H1 (cell line): ENCODE data around the gene L3MBTL3. TPM values are rescaled to one million over a fixed set of nuclear protein-coding genes. Genes with fewer than 3 reads are reported as not detected.

Experiments used
- CTCF ChIA-PET: fragments of 300-600 bp; sonication (Branson Sonifier 250); formaldehyde crosslinking; loops from one replicate; lab custom pipeline; 2021; ENCODE audit not compliant: partially characterized antibody; lab: Charles Lee
- POLR2A ChIA-PET: fragments of 300-600 bp; sonication (Branson Sonifier 250); formaldehyde crosslinking; loops from one replicate; lab custom pipeline; 2021; ENCODE audit warnings: inconsistent platforms; ENCODE audit not compliant: partially characterized antibody; lab: Charles Lee
- DNase-seq, 2 experiments: peaks; one replicate each; pipeline versions ENCODE4 v3.0.0 to v3.0.0-alpha.2; 2010 to 2022; ENCODE audit warnings: low spot score in 2 of 2, low read depth in 1 of 2, mixed read lengths in 1 of 2
- FAIRE-seq: peaks from 2 replicates; lab custom pipeline; 2011; peaks lifted over from hg19 to GRCh38; lab: Jason Lieb, UNC
- H2AFZ ChIP-seq: 2 replicates; pipeline ENCODE4 v1.8.1; 2012; ENCODE audit warnings: low read length, inconsistent platforms
- H2AK5ac ChIP-seq: 2 replicates; pipeline ENCODE4 v1.6.1; 2013; ENCODE audit warnings: low read depth, low read length
- H2BK120ac ChIP-seq: replicated peaks from 2 replicates; pipeline ENCODE3; 2013; ENCODE audit warnings: low read depth, low read length, inconsistent platforms
- H2BK12ac ChIP-seq: 2 replicates; pipeline ENCODE4 v1.6.1; 2013; ENCODE audit warnings: low read depth, low read length
- H2BK15ac ChIP-seq: 2 replicates; pipeline ENCODE4 v1.6.1; 2013; ENCODE audit warnings: low read length
- H2BK20ac ChIP-seq: 2 replicates; pipeline ENCODE4 v1.6.1; 2013; ENCODE audit warnings: low read length
- H2BK5ac ChIP-seq: 2 replicates; pipeline ENCODE4 v1.6.1; 2013; ENCODE audit warnings: low read depth, low read length
- H3K14ac ChIP-seq: 2 replicates; pipeline ENCODE4 v1.6.1; 2013; ENCODE audit warnings: inconsistent platforms; ENCODE audit not compliant: insufficient read length
- H3K18ac ChIP-seq: 2 replicates; pipeline ENCODE4 v1.6.1; 2013; ENCODE audit warnings: low read length; ENCODE audit errors: extremely low read depth
- H3K23ac ChIP-seq: 2 replicates; pipeline ENCODE4 v1.6.1; 2013; ENCODE audit warnings: inconsistent platforms; ENCODE audit not compliant: insufficient read length
- H3K23me2 ChIP-seq: 2 replicates; pipeline ENCODE4 v1.6.1; 2013; ENCODE audit warnings: low read depth, low read length
- H3K27ac ChIP-seq: 2 replicates; pipeline ENCODE4 v1.6.1; 2011; ENCODE audit warnings: low read depth, low read length, inconsistent platforms
- H3K27me3 ChIP-seq, 4 experiments: replicated peaks in 1 of 4; 1 replicate in 1 of 4; 2 replicates in 3 of 4; pipeline versions ENCODE4 v1.6.1 to v1.8.1; 2011 to 2013; ENCODE audit warnings: low read length in 3 of 4, mild to moderate bottlenecking in 3 of 4, inconsistent platforms in 2 of 4, mixed read lengths in 2 of 4, moderate library complexity in 1 of 4; ENCODE audit not compliant: control insufficient read depth in 3 of 4, insufficient read depth in 3 of 4; ENCODE audit errors: extremely low read depth in 1 of 4
- H3K36me3 ChIP-seq, 4 experiments: 2 replicates each; pipeline versions ENCODE4 v1.6.1 to v1.8.1; 2011 to 2013; ENCODE audit warnings: mild to moderate bottlenecking in 4 of 4, low read length in 3 of 4, moderate library complexity in 2 of 4, control low read depth in 1 of 4, inconsistent platforms in 1 of 4; ENCODE audit not compliant: insufficient read depth in 4 of 4, control insufficient read depth in 2 of 4
- H3K4ac ChIP-seq: replicated peaks from 2 replicates; pipeline ENCODE3; 2013; ENCODE audit warnings: low read length, low read depth, mixed read lengths, inconsistent platforms; ENCODE audit not compliant: insufficient read length
- H3K4me1 ChIP-seq, 4 experiments: replicated peaks in 1 of 4; 1 replicate in 1 of 4; 2 replicates in 3 of 4; pipeline versions ENCODE4 v1.6.1 to v1.8.1; 2011 to 2013; ENCODE audit warnings: low read length in 3 of 4, inconsistent platforms in 2 of 4, mixed read lengths in 1 of 4; ENCODE audit not compliant: insufficient read depth in 4 of 4, control insufficient read depth in 3 of 4
- H3K4me2 ChIP-seq, 2 experiments: 2 replicates each; pipeline versions ENCODE4 v1.6.1 to v1.8.1; 2011 to 2013; ENCODE audit warnings: low read depth in 2 of 2, low read length in 2 of 2, control low read depth in 1 of 2, inconsistent platforms in 1 of 2, mild to moderate bottlenecking in 1 of 2; ENCODE audit not compliant: insufficient read depth in 1 of 2
- H3K4me3 ChIP-seq, 4 experiments: fragments of 200-600, 300-600 bp in 1 of 4; sonication (generic), shearing (Covaris generic), sonication (Bioruptor Twin) in 1 of 4; 2 replicates each; pipeline versions ENCODE4 v1.5.1 to v1.8.1; 2011 to 2016; ENCODE audit warnings: low read length in 4 of 4, low read depth in 3 of 4, control low read depth in 2 of 4, inconsistent platforms in 2 of 4, mild to moderate bottlenecking in 2 of 4, mixed read lengths in 1 of 4, moderate library complexity in 1 of 4; ENCODE audit not compliant: insufficient read depth in 2 of 4; ENCODE audit errors: extremely low read depth in 1 of 4
- H3K56ac ChIP-seq: replicated peaks from 2 replicates; pipeline ENCODE3; 2013; ENCODE audit warnings: low read depth, mild to moderate bottlenecking, mixed read lengths, low read length, inconsistent platforms; ENCODE audit not compliant: insufficient read length
- H3K79me1 ChIP-seq: 2 replicates; pipeline ENCODE4 v1.6.1; 2013; ENCODE audit warnings: low read depth, low read length, control low read depth
- H3K79me2 ChIP-seq, 2 experiments: 2 replicates each; pipeline versions ENCODE4 v1.6.1 to v1.8.1; 2012 to 2013; ENCODE audit warnings: low read length in 2 of 2, mild to moderate bottlenecking in 2 of 2, inconsistent platforms in 1 of 2; ENCODE audit not compliant: insufficient read depth in 2 of 2, control insufficient read depth in 1 of 2
- H3K9ac ChIP-seq, 4 experiments: replicated peaks in 1 of 4; 1 replicate in 1 of 4; 2 replicates in 3 of 4; pipeline versions ENCODE4 v1.6.1 to v1.8.1; 2011 to 2013; ENCODE audit warnings: low read depth in 3 of 4, low read length in 3 of 4, control low read depth in 2 of 4, mild to moderate bottlenecking in 2 of 4, moderate library complexity in 2 of 4, inconsistent platforms in 1 of 4; ENCODE audit errors: extremely low read depth in 1 of 4
- H3K9me3 ChIP-seq, 2 experiments: 2 replicates each; pipeline versions ENCODE4 v1.6.1 to v1.8.1; 2012 to 2013; ENCODE audit warnings: mild to moderate bottlenecking in 2 of 2, moderate library complexity in 2 of 2, control low read depth in 1 of 2, inconsistent platforms in 1 of 2, low read depth in 1 of 2, low read length in 1 of 2, mixed read lengths in 1 of 2; ENCODE audit not compliant: insufficient read depth in 2 of 2
- H4K20me1 ChIP-seq, 2 experiments: replicated peaks in 1 of 2; 2 replicates each; pipeline versions ENCODE3 to v1.8.1; 2011 to 2013; ENCODE audit warnings: inconsistent platforms in 2 of 2, low read length in 2 of 2, mild to moderate bottlenecking in 1 of 2; ENCODE audit not compliant: insufficient read depth in 2 of 2, control insufficient read depth in 1 of 2
- H4K5ac ChIP-seq: 2 replicates; pipeline ENCODE4 v1.6.1; 2013; ENCODE audit warnings: low read length, low read depth, mixed read lengths, inconsistent platforms; ENCODE audit not compliant: insufficient read length
- H4K8ac ChIP-seq: 2 replicates; pipeline ENCODE4 v1.8.0; 2013; ENCODE audit warnings: mild to moderate bottlenecking, moderate library complexity, low read length, inconsistent platforms; ENCODE audit not compliant: insufficient read depth; ENCODE audit errors: extremely low read depth
- H4K91ac ChIP-seq: replicated peaks from 2 replicates; pipeline ENCODE3; 2013; ENCODE audit warnings: low read length, mixed read lengths, inconsistent platforms; ENCODE audit not compliant: insufficient read length
- EGR1 ChIP-seq: IDR thresholded peaks from 2 replicates; pipeline ENCODE4 v1.6.1; 2011; ENCODE audit warnings: low read depth, low read length, borderline replicate concordance
- KDM5A ChIP-seq: fragments of 200-600 bp; IDR thresholded peaks from 2 replicates; pipeline ENCODE4 v1.7.1; 2012; ENCODE audit warnings: mild to moderate bottlenecking, low read length, inconsistent platforms, mixed read lengths
- MAFK ChIP-seq: IDR thresholded peaks from 2 replicates; pipeline ENCODE4 v1.6.1; 2012; ENCODE audit warnings: low read depth, mild to moderate bottlenecking, improper control_type of control experiment, low read length
- PHF8 ChIP-seq: fragments of 200-600 bp; sonication (generic); conservative IDR thresholded peaks from 2 replicates; pipeline ENCODE4 v1.7.1; 2012; ENCODE audit warnings: low read depth, mild to moderate bottlenecking, inconsistent platforms, low read length, moderate library complexity
- WGBS, 2 experiments: shearing (Covaris generic) in 1 of 2; methylation state at CpG; one replicate each; pipeline versions ENCODE4 v1.1.6 to v1.1.7; 2013 to 2015; ENCODE audit warnings: low lambda C conversion rate in 2 of 2, mixed read lengths in 2 of 2, inconsistent platforms in 1 of 2, low coverage in 1 of 2, missing lambda C conversion rate in 1 of 2; ENCODE audit not compliant: insufficient replicate concordance in 2 of 2, insufficient coverage in 1 of 2, insufficient read length in 1 of 2; ENCODE audit errors: extremely low coverage in 1 of 2, missing lambda C conversion rate in 1 of 2; 5-methylcytosine and 5-hydroxymethylcytosine counted together
- polyA plus RNA-seq, 7 experiments: library from polyadenylated mRNA; depleted of rRNA in 3 of 7; stranded (reverse) in 5 of 7; unstranded in 2 of 7; fragments of >200 nt in 5 of 7; fragments of 200-250 nt in 2 of 7; gene quantifications; 1 replicate in 5 of 7; 2 replicates in 1 of 7; 4 replicates in 1 of 7; pipeline versions ENCODE4 v1.2.1 to v1.2.3, GENCODE V29; 2011 to 2013; ENCODE audit warnings: missing spikeins in 2 of 7, mixed read lengths in 2 of 7
- total RNA-seq: library from RNA; stranded (reverse); fragmentation: NEBNext Ultra II Directional; extraction: Animal tissue kit (Norgen Biotek cat#: 25700); gene quantifications from 2 replicates; pipeline ENCODE4 v1.2.1, GENCODE V29; 2021
- TF ChIP-seq, protein P1 (sequence below): IDR thresholded peaks from 2 replicates; pipeline ENCODE4 v1.6.1; 2012; ENCODE audit warnings: inconsistent platforms

Gene L3MBTL3
- total and polyA plus RNA-seq, 2 of the 8 experiments (the other 6 are each of a cell fraction or from before 2014, with no cell fraction given) = 3.9 to 17.2 TPM

DNA sequence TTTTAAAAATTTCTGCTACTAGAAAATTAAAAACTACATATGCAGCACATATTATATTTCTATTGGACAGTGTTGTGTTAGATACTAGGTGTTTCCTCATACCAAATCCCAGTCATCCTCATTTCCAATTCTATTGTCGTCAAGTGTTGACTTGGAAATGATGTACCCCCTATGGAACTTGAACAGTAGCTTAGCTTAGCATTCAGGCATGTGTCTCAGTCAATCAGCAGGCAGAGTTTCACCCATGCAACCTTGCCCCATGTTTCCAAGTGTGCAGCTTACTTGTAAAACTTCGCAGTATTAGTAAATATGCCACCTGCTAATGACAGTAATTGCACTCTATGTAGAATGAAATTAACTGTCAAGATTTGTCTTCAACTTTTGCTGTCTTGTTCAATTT lies 144.9 kb downstream of the L3MBTL3 start:
- no peak overlapping the region for H2AFZ ChIP-seq

More for the DNA sequence above, 144.9 kb downstream of the L3MBTL3 start:
- H3K27ac ChIP-seq = no peak overlapping the region
- no peak overlapping the region for H3K18ac ChIP-seq
- H2BK120ac ChIP-seq = no peak overlapping the region
- DNase-seq (no peak), FAIRE-seq (peak; percentile 28)
- no peak overlapping the region for H2BK5ac ChIP-seq
- no peak overlapping the region for H2BK15ac ChIP-seq
- no peaks in the 10 kb centered on the region for H4K20me1 ChIP-seq
- H3K79me1 ChIP-seq = no peaks in the 10 kb centered on the region
- no peak overlapping the region for H3K14ac ChIP-seq
- H3K4me1 ChIP-seq = no peaks in the 10 kb centered on the region
- H3K9me3 ChIP-seq = peaks cover 7 to 8% of the 10 kb centered on the region in 2 experiments; a peak in 3 of 4 replicates
- POLR2A ChIA-PET = no interaction called here
- no peak overlapping the region for H2BK12ac ChIP-seq
- no peak overlapping the region for H3K4ac ChIP-seq
- H3K36me3 ChIP-seq = peaks cover 0 to 4% (median 0%) of the 10 kb centered on the region in 4 experiments; a peak in 1 of 8 replicates
- 78% methylated on average over 2 of the region's 2 CpGs; no CpG with 5 or more reads in 1 of the 2 experiments for WGBS, 2 experiments
- TF ChIP-seq, protein P1, sequence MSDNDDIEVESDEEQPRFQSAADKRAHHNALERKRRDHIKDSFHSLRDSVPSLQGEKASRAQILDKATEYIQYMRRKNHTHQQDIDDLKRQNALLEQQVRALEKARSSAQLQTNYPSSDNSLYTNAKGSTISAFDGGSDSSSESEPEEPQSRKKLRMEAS = no peak
- TF ChIP-seq MAFK (no peak), EGR1 (no peak), KDM5A (no peak), PHF8 (no peak)
- H3K27me3 ChIP-seq = no peaks in the 10 kb centered on the region
- CTCF ChIA-PET = interaction anchor here (0.7 to 1.1 kb wide), 3 partner anchors 11 to 76 kb away, joined by 3 read pairs; no protein-coding TSS in a partner anchor
- no peak overlapping the region for H3K9ac ChIP-seq
- H2AK5ac ChIP-seq = no peak overlapping the region
- no peak overlapping the region for H3K23ac ChIP-seq
- no peaks in the 10 kb centered on the region for H3K79me2 ChIP-seq
- no peak overlapping the region for H4K8ac ChIP-seq
- no peak overlapping the region for H4K5ac ChIP-seq
- no peak overlapping the region for H4K91ac ChIP-seq
- no peak overlapping the region for H3K4me3 ChIP-seq
- no peaks in the 10 kb centered on the region for H3K23me2 ChIP-seq
- H3K56ac ChIP-seq = no peak overlapping the region
- no peak overlapping the region for H2BK20ac ChIP-seq
- H3K4me2 ChIP-seq = no peak overlapping the region
